GM18951 (cell line): ENCODE results near the gene CELF5.

Source experiments
- POLR2A ChIP-seq: IDR thresholded peaks from 4 replicates; pipeline ENCODE4 v1.6.1; 2011; ENCODE audit warnings: mild to moderate bottlenecking; ENCODE audit not compliant: insufficient read length, insufficient read depth; ENCODE audit errors: extremely low read depth
- in situ Hi-C: fragments of 300-500 bp; cut with MboI; formaldehyde crosslinking; loops from one replicate; pipeline ENCODE4 v1.12.0; 2022; ENCODE audit warnings: low sequenced_read_pairs, mixed read lengths, inconsistent platforms; ENCODE audit not compliant: unreplicated experiment

CELF5 gene

GRCh38 chr19:3274245-3274941, 49.9 kb downstream of the CELF5 start:
- in situ Hi-C loops: no loop called here
- TF ChIP-seq POLR2A: no peak

DNA sequence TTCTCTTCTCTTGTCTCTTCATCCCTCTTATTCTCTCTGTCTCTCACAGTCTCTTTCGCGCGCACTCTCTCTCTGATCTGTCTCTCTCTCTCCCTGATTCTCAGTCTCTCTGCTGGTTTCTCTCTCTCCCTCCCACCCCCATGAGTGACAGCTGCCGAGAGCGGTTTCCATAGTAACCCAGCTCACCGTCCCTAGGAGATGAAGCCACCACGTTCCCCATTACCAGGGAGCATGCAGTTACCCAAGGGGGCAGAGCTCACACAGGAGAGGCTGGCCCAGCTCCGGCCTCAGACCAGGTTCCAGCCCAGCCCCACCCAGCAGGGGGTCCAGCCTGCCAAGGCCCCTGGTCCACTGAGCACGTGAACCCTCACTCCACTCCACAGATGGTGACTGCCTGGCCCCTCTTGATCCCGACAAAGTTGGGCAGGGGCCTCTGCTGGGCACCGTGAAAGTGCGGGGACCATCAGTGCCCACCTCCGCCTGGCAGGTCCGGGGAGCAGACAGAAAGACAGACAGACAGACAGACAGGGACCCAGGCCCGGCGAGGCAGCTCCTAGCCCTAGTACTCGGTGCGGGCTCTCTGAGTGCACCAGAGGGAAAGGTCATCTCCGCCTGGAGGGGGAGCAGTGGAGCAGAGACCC, 50.6 kb downstream of the CELF5 start:
- in situ Hi-C loops: no loop called here
- no peak for TF ChIP-seq POLR2A

GRCh38 chr19:3275583-3276340, 51.3 kb downstream of the CELF5 start:
- TF ChIP-seq POLR2A: no peak
- in situ Hi-C loops: no loop called here

DNA sequence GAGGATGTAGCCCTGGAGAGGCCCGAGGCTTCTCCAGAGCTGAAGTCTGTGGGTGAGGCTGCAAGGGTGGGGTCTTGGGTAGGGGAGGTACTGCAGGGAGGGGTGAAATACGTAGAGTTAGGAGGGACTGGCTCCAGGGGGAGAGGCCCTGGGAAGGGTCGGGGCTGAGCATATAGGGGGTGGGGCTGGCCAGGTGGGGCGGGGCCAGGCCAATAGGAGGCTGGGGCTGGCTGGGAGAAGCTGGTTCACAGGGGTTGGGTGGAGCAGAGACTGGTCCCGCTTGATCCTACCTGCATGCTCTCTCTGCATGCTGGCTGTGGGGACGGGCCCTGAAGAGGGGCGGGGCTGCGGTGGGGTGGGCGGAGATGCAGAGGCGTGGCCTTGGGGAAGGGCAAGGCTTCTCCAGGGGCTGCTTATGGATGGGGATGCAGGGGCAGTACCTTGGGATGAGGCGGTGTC, 51.9 kb downstream of the CELF5 start:
- no peak for TF ChIP-seq POLR2A
- in situ Hi-C loops: no loop called here

DNA sequence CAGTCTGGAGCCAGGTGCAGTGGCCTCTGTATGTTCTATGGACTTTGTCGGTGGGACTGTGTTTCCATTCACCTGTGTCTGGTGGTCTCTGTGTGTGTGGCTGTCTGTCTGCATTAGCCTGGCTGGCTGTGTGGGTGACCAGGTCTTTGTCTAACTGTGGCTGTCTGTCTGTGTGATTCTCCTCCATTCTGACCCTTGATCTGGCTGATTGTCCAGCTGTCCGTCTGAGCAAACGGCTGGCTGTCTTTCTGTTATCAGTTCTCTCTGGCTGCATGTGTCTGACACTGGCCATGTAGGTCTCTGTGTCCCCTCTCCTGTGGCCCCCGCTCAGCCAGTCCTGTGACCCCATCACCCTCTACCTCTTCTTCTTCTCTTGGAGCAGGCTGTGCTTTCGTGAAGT, 53.2 kb downstream of the CELF5 start:
- in situ Hi-C loops: no loop called here

GRCh38 chr19:3278294-3278693, 53.8 kb downstream of the CELF5 start:
- in situ Hi-C loops: no loop called here
- TF ChIP-seq POLR2A: no peak

More for the DNA sequence above, 53.2 kb downstream of the CELF5 start:
- no peak for TF ChIP-seq POLR2A

GRCh38 chr19:3278749-3279148, 54.3 kb downstream of the CELF5 start:
- in situ Hi-C loops: no loop called here
- no peak for TF ChIP-seq POLR2A

DNA sequence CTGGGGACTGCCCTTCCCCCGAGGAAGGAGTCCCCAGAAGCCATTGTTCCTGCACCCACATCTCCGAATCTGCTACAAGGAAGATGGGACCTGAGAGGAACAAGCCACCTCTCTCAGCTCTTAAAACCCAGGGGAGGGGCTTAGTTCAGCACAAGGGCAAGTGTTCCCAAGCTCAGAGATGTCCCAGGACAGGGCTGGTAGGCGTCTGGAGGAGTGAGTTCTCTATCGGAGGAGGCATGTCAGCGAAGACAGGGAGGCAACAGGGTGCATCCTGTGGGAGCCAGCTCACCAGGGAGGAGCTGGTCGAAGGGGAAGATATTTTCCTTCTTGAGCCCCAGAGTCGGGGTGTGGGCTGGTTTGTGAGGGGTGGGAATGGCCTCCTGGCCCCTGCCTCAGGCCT, 54.8 kb downstream of the CELF5 start:
- no peak for TF ChIP-seq POLR2A
- in situ Hi-C loops: no loop called here

DNA sequence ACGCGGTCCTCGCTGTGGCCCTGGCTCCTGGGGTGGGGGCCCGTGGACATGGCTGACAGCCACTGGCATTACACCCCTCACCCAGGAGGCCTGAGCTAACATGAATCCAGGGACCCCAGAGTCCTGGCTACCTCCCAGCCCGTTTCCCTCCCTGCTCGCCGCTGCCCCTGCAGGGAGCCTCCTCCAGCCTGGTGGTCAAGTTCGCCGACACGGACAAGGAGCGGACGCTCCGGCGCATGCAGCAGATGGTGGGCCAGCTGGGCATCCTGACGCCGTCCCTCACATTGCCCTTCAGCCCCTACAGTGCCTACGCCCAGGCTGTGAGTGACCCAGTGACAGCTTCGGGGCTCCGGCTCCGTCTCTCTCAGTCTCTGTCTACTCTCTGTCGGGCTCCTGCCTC, 56.6 kb downstream of the CELF5 start:
- in situ Hi-C loops: no loop called here
- TF ChIP-seq POLR2A: no peak

- no peak for TF ChIP-seq POLR2A
- in situ Hi-C loops: no loop called here
Observed at GRCh38 chr19:3282155-3282554, 57.7 kb downstream of the CELF5 start.

DNA sequence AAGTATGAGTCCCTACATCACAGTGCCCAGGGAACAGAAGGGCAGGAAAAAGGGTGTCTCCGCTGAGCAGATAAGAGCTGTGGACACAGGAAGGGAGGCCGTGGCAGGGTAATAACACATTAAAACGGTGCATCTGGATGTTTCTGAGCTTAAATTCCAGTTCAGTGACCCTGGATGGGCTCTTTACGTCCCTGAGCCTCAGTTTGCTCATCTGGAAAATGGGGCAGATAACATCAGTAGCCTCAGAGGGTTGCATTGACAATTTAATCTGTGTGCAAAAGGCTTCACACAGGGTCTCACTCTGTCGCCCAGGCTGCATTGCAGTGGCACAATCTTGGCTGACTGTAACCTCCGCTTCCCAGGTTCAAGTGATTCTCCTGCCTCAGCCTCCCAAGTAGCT, 58.1 kb downstream of the CELF5 start:
- in situ Hi-C loops: no loop called here
- TF ChIP-seq POLR2A: no peak

DNA sequence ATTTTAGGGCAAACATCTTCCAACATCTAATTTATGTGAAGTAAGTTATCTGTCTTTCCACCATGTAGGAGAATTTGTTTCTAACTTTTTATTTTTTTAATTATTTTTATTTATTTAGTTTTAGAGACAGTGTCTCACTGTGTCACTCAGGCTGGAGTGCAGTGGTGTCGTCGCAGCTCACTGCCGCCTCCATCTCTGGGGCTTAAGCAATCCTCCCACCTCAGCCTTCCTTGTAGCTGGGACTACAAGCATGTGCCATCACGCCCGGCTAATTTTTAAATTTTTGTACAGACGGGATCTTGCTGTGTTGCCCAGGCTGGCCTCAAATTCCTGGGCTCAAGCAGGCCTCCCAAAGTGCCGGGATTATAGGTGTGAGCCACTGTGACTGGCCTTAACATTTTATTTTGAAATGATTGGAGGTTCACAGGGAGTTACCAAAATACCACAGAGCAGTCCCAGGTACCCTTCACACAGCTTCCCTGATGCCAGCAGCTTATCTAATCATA, 58.8 kb downstream of the CELF5 start:
- in situ Hi-C loops: no loop called here
- TF ChIP-seq POLR2A: no peak

DNA sequence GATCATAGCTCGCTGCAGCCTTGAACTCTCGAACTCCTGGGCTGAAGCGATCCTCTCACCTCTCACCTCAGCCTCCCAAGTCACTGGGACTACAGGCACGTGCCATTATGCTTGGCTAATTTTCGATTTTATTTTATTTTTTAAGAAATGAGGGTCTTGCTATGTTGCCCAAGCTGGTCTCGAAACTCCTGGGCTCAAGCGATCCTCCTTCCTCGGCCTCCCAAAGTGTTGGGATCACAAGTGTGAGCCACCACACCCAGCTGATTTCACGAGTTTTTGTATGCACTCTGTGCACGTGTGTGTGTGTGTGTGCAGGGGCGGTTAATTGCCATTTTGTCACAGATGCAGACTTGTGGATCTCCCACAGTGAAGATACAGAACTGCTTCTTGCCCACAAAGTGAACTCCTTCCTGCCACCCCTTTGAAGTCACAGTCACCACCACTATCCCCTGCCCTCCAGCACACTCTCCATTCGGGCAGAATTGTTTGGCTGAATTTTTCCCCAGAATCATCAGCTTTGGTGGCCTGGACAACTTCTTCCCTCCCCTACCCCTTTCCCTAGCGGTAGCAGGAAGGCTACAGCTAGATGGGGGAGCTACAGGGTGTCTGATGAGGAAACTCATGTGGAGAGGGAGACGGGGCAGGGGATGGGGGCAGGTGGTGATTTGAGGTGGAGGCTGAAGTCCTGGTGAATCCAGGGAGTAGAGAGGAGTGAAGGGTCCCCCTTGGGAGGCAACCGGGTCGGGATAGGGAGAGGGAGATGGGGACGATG, 59.6 kb downstream of the CELF5 start:
- no peak for TF ChIP-seq POLR2A
- in situ Hi-C loops: no loop called here
